Hepatocyte (in vitro differentiated cells): ENCODE results near the gene SNRNP200. TPM values are rescaled to one million over a fixed set of nuclear protein-coding genes. Genes with fewer than 3 reads are reported as not detected.

ENCODE experiments used
- DNase-seq: peaks from one replicate; pipeline ENCODE4 v3.0.0-alpha.2; 2016; ENCODE audit warnings: low spot score
- H2AFZ ChIP-seq: fragments of 200-600 bp; sonication (generic); 2 replicates; pipeline ENCODE4 v1.6.0; 2016; ENCODE audit warnings: antibody characterized with exemption, mild to moderate bottlenecking
- H3K27ac ChIP-seq: fragments of 200-600 bp; sonication (generic); 2 replicates; pipeline ENCODE4 v1.5.1; 2016; ENCODE audit warnings: mild to moderate bottlenecking
- H3K27me3 ChIP-seq: fragments of 200-600 bp; sonication (generic); 2 replicates; pipeline ENCODE4 v1.6.1; 2016
- H3K36me3 ChIP-seq: fragments of 200-600 bp; sonication (generic); replicated peaks from 2 replicates; pipeline ENCODE4 v1.5.1; 2016; ENCODE audit warnings: low read depth; ENCODE audit not compliant: insufficient read depth
- H3K4me1 ChIP-seq: fragments of 200-600 bp; sonication (generic); 2 replicates; pipeline ENCODE4 v1.5.1; 2016; ENCODE audit warnings: mild to moderate bottlenecking, moderate library complexity; ENCODE audit not compliant: insufficient read depth
- H3K4me2 ChIP-seq: fragments of 200-600 bp; sonication (generic); 2 replicates; pipeline ENCODE4 v1.6.0; 2016
- H3K4me3 ChIP-seq: fragments of 200-600 bp; sonication (generic); 2 replicates; pipeline ENCODE4 v1.5.1; 2016; ENCODE audit warnings: mild to moderate bottlenecking
- H3K79me2 ChIP-seq: fragments of 200-600 bp; sonication (generic); 2 replicates; pipeline ENCODE4 v1.6.0; 2017; ENCODE audit warnings: mild to moderate bottlenecking
- H3K9me2 ChIP-seq: fragments of 200-600 bp; sonication (generic); replicated peaks from 2 replicates; pipeline ENCODE4 v1.6.0; 2017; ENCODE audit warnings: mild to moderate bottlenecking; ENCODE audit not compliant: insufficient read depth
- H3K9me3 ChIP-seq: fragments of 200-600 bp; sonication (generic); 2 replicates; pipeline ENCODE4 v1.5.1; 2016; ENCODE audit warnings: low read depth, mild to moderate bottlenecking
- H4K20me1 ChIP-seq: fragments of 200-600 bp; sonication (generic); 2 replicates; pipeline ENCODE4 v1.6.0; 2016; ENCODE audit warnings: mild to moderate bottlenecking; ENCODE audit not compliant: insufficient read depth, poor library complexity, severe bottlenecking
- EZH2 ChIP-seq: fragments of 200-600 bp; sonication (generic); IDR thresholded peaks from 2 replicates; pipeline ENCODE4 v1.6.1; 2016; ENCODE audit warnings: antibody characterized with exemption, mild to moderate bottlenecking, borderline replicate concordance
- EZH2phosphoT487 ChIP-seq: fragments of 200-600 bp; sonication (generic); IDR thresholded peaks from one replicate; pipeline ENCODE4 v1.6.1; 2018; ENCODE audit warnings: antibody characterized with exemption, mild to moderate bottlenecking, low read depth, moderate library complexity; ENCODE audit not compliant: unreplicated experiment, severe bottlenecking
- WGBS: methylation state at CpG from one replicate; pipeline ENCODE4 v1.1.6; 2016; ENCODE audit warnings: low lambda C conversion rate; ENCODE audit errors: missing lambda C conversion rate; 5-methylcytosine and 5-hydroxymethylcytosine counted together
- polyA plus RNA-seq: library from polyadenylated mRNA; unstranded; fragments of >200 nt; fragmentation: Nextera tagmentation; extraction: Ambion mirVana; gene quantifications from 2 replicates; pipeline ENCODE4 v1.2.1, GENCODE V29; 2016
- total RNA-seq: library from RNA; depleted of rRNA; stranded (reverse); fragments of >200 nt; gene quantifications from 2 replicates; pipeline ENCODE4 v1.2.3, GENCODE V29; 2014
- TF ChIP-seq, protein P1 (sequence below): fragments of 200-600 bp; sonication (generic); IDR thresholded peaks from 2 replicates; pipeline ENCODE4 v1.5.1; 2016; ENCODE audit warnings: antibody characterized with exemption, mild to moderate bottlenecking; ENCODE audit not compliant: poor library complexity

The SNRNP200 gene
- total RNA-seq = 56.3 and 60.9 TPM in 2 replicates
- 59.8 and 64.1 TPM in 2 replicates for polyA plus RNA-seq

DNA sequence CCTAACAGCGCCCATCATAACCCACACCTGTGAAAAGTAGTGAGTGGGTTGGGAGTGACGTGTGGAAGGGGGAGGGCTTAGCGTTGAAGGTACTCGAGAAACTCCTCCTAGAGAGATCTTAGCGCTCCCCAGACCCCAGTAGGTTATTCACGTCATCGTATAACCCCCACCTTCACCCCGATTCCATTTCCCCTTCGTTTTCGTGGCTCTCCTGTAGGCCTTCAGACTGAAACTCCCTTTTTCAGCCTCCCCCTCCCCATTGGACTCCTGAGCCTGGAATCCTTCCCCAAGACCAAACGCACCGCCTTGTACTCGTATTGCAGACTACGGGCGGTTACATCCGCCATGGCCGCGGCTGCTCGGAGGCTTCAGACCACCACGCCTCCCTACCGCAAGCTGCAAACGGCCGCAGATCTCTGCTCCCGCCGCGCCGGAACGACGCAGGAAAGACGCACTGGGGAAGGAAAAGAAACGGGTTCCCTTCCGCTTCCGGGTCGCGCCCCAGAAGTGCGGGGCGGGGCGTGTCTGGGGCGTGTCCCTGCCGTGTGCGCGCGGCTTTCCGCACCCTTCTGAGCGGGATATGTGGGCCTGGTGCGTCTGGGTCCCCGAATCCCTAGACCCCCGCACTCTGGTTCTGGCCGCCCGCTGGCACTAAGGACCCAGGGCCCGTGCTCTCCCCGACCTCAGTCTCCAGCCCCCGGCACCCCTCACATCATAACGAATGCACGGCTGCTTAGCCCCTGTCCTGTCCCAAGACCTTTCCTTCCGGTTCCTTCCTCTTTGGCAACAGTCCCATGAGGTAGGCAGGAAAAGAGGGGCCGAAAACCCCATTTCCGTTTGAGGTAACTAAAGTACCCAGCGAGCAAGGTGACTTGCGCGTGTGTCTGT is at the start of gene SNRNP200:
SNRNP200 (minus strand) TSS at position 456 of the 888 bp plus-strand sequence; CDS start at position 347, 109 bp downstream.
- Histone ChIP-seq H3K4me2 (peak within 1 kb of the TSS; percentile 92), H2AFZ (peak within 1 kb of the TSS; percentile 87), H3K4me3 (peak within 1 kb of the TSS; percentile 93), H3K79me2 (peaks cover 36% of the 10 kb centered on the region), H3K27ac (peak within 1 kb of the TSS; percentile 95), H3K36me3 (peaks cover 4% of the 10 kb centered on the region), H3K9me3 (no peaks in the 10 kb centered on the region), H3K9me2 (no peaks in the 10 kb centered on the region), H3K27me3 (no peaks in the 10 kb centered on the region), H3K4me1 (peaks cover 14% of the 10 kb centered on the region), H4K20me1 (no peaks in the 10 kb centered on the region)
- peak; percentile 94 for DNase-seq
- WGBS = 2% methylated on average over 61 of the region's 61 CpGs
- TF ChIP-seq, protein P1, sequence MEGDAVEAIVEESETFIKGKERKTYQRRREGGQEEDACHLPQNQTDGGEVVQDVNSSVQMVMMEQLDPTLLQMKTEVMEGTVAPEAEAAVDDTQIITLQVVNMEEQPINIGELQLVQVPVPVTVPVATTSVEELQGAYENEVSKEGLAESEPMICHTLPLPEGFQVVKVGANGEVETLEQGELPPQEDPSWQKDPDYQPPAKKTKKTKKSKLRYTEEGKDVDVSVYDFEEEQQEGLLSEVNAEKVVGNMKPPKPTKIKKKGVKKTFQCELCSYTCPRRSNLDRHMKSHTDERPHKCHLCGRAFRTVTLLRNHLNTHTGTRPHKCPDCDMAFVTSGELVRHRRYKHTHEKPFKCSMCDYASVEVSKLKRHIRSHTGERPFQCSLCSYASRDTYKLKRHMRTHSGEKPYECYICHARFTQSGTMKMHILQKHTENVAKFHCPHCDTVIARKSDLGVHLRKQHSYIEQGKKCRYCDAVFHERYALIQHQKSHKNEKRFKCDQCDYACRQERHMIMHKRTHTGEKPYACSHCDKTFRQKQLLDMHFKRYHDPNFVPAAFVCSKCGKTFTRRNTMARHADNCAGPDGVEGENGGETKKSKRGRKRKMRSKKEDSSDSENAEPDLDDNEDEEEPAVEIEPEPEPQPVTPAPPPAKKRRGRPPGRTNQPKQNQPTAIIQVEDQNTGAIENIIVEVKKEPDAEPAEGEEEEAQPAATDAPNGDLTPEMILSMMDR = no peak
- no peak for TF ChIP-seq EZH2
- no peak for TF ChIP-seq EZH2phosphoT487

DNA sequence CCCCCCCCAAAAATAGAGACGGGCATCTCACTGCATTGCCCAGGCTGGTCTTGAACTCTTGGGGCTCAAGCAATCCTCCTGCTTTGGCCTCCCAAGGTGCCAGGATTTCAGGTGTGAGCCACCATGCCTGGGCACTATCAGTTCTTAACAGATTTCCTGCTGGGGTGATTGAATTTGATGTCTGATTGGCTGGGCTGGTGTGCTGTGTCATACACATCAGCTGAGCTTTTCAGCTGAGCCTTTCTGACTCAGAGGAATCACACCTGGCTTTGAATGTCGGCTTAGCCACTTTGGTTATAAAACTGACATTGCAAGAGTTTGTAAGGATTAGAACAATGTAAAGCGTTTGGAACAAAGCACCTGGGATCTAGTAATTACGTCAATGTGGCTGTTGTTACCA is 49.1 kb upstream of the SNRNP200 start:
- H3K4me3 ChIP-seq = no peak overlapping the region
- no peaks in the 10 kb centered on the region for H3K79me2 ChIP-seq
- 96% methylated on average over 4 of the region's 4 CpGs for WGBS
- H4K20me1 ChIP-seq = no peaks in the 10 kb centered on the region
- no peak for DNase-seq
- H2AFZ ChIP-seq = no peak overlapping the region
- H3K27me3 ChIP-seq = no peaks in the 10 kb centered on the region
- TF ChIP-seq, protein P1 = no peak
- TF ChIP-seq EZH2phosphoT487 (no peak), EZH2 (no peak)
- H3K4me2 ChIP-seq = no peak overlapping the region
- no peak overlapping the region for H3K27ac ChIP-seq
- no peaks in the 10 kb centered on the region for H3K36me3 ChIP-seq
- no peaks in the 10 kb centered on the region for H3K9me2 ChIP-seq
- no peaks in the 10 kb centered on the region for H3K9me3 ChIP-seq
- no peaks in the 10 kb centered on the region for H3K4me1 ChIP-seq

DNA sequence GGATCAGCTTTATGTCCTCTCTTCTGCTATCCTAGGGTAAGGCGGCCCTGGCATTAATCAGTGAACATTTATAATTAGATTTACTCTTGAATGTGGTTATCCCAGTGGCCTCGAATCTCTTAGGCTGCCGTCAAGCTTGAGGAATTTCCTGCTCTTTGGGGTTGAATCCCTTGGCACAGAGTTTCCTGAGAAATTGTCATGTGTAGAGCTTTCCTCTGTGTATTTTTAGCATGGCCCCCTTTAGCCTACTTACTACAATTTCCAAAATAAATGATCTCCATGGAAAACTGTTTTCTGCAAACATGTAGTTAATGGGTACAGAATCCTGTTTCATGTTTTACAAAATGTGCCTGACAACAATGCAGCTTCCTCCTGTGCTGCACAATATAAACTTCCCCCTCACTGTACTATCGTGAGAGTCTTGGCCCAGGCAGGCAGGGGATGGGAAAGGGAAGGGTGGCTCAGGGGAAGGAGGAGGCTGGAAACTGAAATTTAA is 48.3 kb upstream of the SNRNP200 start:
- no peaks in the 10 kb centered on the region for H3K27me3 ChIP-seq
- no peaks in the 10 kb centered on the region for H3K9me2 ChIP-seq
- no peak overlapping the region for H2AFZ ChIP-seq
- no peaks in the 10 kb centered on the region for H3K4me1 ChIP-seq
- H3K27ac ChIP-seq = no peak overlapping the region
- H3K79me2 ChIP-seq = no peaks in the 10 kb centered on the region
- H3K4me3 ChIP-seq = no peak overlapping the region
- no peaks in the 10 kb centered on the region for H3K9me3 ChIP-seq
- no peak for TF ChIP-seq EZH2phosphoT487
- TF ChIP-seq, protein P1 = no peak
- TF ChIP-seq EZH2 = no peak
- H3K36me3 ChIP-seq = no peaks in the 10 kb centered on the region
- no peak for DNase-seq
- no peak overlapping the region for H3K4me2 ChIP-seq
- 93% methylated on average over 4 of the region's 4 CpGs for WGBS
- H4K20me1 ChIP-seq = no peaks in the 10 kb centered on the region
